HG03565 (cell line): Measurements from ENCODE around the gene MRPS6.

ENCODE experiments used
- ATAC-seq: cut with Tn5 transposase; IDR thresholded peaks from one replicate; pipeline ENCODE4 v1.9.1; 2021; ENCODE audit warnings: mild to moderate bottlenecking, moderate library complexity; ENCODE audit not compliant: unreplicated experiment

The MRPS6 gene

DNA sequence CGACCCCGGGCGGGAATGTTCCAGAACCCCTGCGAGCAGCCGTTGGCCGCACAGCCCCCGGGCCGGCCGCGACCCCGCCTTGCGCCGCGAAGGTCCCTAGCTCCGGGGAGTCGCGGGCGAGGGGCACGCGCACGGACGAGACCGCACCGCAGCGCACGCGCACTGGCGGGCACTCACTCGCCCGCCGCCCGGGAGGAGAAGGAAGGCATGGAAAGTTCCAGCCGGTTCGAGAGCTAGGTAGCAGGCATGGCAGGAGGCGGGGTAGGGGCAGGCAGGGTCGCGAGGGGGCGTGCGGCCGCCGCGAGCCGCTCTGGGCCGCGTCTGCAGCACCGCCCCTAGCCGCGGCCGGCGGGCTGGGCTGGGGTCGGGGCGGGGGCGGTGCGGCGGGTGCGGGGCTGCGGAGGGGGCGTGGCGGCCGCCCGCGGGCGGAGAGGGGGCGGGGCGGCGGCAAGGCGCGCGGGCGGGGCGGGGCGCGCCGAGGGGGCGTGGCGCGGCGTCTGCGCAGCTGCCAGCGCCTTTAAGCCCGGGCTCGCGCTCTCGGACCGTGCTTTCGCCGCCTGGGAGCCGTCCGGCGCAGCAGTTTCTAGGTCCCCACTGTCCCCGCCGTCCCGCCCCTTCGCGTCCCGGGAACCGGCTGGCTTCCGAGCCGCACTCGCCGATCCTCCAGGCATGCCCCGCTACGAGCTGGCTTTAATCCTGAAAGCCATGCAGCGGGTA is at the start of gene MRPS6, which contains the start of gene SLC5A3:
MRPS6 (plus strand) TSS at position 547 of the 717 bp plus-strand sequence; CDS start at position 670, 123 bp downstream.
SLC5A3 (plus strand) TSS at position 547 of the 717 bp plus-strand sequence. CDS start 21,621 bp downstream, outside the sequence.
- peak; percentile 51 for ATAC-seq

- ATAC-seq, result no peak
These were observed 49.5 kb upstream of the MRPS6 start for GRCh38 chr21:34023691-34024373.

- no peak for ATAC-seq
These were observed 49.0 kb upstream of the MRPS6 start for GRCh38 chr21:34024374-34024693.

- no peak for ATAC-seq
These were observed 45.5 kb upstream of the MRPS6 start for GRCh38 chr21:34027721-34028461.

- peak; percentile 71 for ATAC-seq
These were observed 43.4 kb upstream of the MRPS6 start for GRCh38 chr21:34029743-34030528.

DNA sequence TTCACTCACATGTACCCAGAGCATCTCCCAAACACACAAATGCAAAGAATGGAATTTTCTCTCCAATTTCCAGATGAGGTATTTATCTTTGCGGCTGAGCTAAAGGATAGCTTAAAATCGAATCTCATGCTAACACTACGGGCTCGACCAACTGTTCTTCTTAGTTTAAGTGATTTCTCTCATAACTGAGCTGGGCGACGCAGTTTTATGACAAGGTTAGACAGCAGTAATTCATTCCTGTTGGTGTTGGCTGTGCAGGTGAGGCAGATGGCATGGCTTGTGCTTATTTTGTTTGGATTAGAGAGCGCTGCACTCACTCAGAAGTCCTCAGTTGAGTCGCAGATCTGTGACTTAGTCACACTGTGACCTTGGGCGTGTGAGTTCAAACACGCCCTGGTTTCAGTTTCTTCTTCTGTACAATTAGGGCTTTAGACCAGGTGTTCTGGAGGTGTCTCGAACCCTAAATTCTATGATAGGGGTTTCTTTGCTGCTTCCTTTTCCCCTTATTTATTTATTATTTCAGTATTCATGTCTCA is 41.5 kb upstream of the MRPS6 start:
- ATAC-seq, result no peak

DNA sequence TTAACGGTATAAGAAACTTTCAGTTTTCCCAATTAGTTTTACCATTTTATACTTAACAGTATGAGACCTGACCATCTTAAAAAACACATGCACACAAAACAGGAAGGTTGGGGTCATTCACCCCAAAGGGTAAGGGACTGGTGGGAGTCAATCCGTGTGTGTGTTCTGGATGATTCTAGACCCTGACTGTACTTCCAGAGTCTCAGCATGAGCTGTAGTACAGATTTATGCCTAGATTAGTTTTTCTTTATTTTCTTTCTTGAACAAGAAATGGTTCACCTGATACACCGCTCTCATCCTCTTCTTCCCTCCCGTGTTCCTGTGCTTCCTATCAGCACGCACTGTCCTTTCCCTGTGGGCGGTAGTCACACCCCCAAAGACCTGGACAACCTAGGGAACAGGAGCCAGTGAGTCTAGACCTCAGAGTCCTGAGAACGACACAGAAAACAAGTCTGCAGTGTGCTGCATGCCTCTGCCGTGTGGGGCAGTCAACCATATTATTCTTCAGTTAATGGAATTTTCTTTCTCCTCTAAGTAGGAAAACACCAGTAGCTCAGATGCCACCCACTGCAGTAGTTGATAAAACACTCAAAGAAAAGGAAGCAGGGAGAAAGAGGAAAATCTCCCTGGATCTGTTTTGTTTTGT is 38.9 kb upstream of the MRPS6 start:
- no peak for ATAC-seq

GRCh38 chr21:34035619-34036354 is 37.6 kb upstream of the MRPS6 start:
- no peak for ATAC-seq

- ATAC-seq, result no peak
These were observed 36.2 kb upstream of the MRPS6 start for GRCh38 chr21:34037009-34037795.

DNA sequence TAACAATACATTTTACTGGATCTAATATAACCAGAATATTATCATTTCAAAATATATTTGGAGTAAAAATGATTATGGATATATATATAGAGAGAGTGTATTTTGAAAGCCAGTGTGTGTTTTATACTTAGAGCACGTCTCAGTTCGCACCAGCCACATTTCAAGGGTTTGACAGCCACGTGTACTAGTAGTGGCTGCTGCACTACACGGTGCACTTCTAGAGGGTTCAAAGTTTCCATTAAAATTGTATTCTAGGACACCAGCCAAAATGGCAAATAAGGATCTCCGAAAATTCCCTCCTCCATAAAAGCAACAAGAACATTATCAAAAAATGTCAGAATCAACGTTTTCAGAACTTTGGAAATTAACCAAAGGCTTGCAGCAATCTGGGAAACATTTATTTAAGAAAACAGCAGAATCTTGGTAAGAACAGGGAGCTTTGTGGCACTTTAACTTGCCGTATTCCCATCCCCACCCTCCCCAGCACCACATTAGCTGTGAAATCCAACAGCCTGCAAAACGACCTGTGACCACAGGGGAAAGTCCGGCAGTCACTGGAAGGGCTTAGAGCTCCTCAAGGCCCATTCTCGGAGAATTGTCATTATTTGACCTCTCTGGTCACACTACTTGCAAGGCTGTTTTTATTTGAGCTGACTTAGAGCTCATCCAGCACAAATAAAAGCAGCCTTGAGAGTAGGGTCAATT is 33.5 kb upstream of the MRPS6 start:
- no peak for ATAC-seq

- no peak for ATAC-seq
These were observed 30.6 kb upstream of the MRPS6 start for GRCh38 chr21:34042735-34043134.

DNA sequence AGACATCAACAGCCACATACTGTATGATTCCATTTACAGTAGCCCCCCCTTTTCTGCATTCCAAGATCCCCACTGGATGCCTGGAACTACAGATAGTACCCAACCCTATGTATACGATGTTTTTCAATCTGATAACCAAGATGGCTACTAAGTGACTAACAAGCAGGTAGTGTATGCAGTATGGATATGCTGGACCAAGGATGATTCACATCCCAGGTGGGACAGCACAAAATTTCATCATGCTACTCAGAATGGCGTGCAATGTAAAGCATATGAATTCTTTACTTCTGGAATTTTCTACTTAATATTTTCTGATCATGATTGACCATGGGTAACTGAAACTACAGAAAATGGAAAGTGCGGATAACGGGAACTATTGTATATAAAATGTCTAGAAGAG is 30.0 kb upstream of the MRPS6 start:
- no peak for ATAC-seq

- peak; percentile 65 for ATAC-seq
These were observed 26.5 kb upstream of the MRPS6 start for GRCh38 chr21:34046917-34047316.

GRCh38 chr21:34047835-34048234 is 25.5 kb upstream of the MRPS6 start:
- ATAC-seq, result no peak

DNA sequence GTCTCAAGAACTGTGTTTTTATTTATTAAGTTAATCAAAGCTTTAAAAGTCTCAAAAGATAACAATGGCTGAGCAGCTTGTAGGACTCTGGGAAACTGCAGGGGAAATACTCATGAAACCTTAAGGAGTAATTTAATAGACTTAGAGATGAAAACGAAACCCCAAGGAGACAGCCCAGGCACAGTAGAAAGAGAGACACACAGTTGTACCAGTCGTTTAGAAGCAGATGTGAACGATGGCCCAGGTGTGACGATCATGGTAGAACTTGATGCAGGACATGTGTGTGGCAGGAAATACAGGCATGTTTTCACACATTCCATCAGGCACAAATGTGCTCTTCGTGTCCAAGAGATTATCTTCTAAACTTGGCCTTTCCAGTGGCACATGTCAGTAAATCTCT is 21.2 kb upstream of the MRPS6 start:
- no peak for ATAC-seq

GRCh38 chr21:34054259-34054658 is 19.1 kb upstream of the MRPS6 start:
- no peak for ATAC-seq

- no peak for ATAC-seq
These were observed 17.8 kb upstream of the MRPS6 start for GRCh38 chr21:34055615-34056014.

GRCh38 chr21:34061983-34062382 is 11.4 kb upstream of the MRPS6 start:
- no peak for ATAC-seq
